Thyroid gland (tissue), 4 donors: ENCODE results near the gene FKBP1B. TPM values are rescaled to one million over a fixed set of nuclear protein-coding genes. Genes with fewer than 3 reads are reported as not detected.

ENCODE experiments used
- DNase-seq, 2 donors: peaks; one replicate each; pipeline ENCODE4 v3.0.0-alpha.2; 2019
- H3K27ac ChIP-seq, 3 donors: fragments of 200-600 bp; sonication (generic); 1 replicate in 2 of 3; 2 replicates in 1 of 3; pipeline ENCODE4 v1.5.1; 2016 to 2019; ENCODE audit warnings: mild to moderate bottlenecking in 1 of 3, moderate library complexity in 1 of 3
- H3K27me3 ChIP-seq: fragments of 200-600 bp; sonication (generic); one replicate; pipeline ENCODE4 v1.5.1; 2019
- H3K36me3 ChIP-seq, 2 donors: fragments of 200-600 bp; sonication (generic); one replicate each; pipeline ENCODE4 v1.5.1; 2016 to 2019
- H3K4me1 ChIP-seq, 2 donors: fragments of 200-600 bp; sonication (generic); one replicate each; pipeline ENCODE4 v1.5.1; 2017 to 2019
- H3K4me3 ChIP-seq, 3 donors: fragments of 200-600 bp; sonication (generic); replicated peaks in 1 of 3; 1 replicate in 2 of 3; 2 replicates in 1 of 3; pipeline ENCODE4 v1.5.1; 2016; ENCODE audit warnings: mild to moderate bottlenecking in 1 of 3
- H3K9me3 ChIP-seq: fragments of 200-600 bp; sonication (generic); one replicate; pipeline ENCODE4 v1.5.1; 2017
- POLR2A ChIP-seq, 2 donors: fragments of 450-650 bp; IDR thresholded peaks; one replicate each; pipeline ENCODE4 v1.6.1; 2017; ENCODE audit warnings: antibody characterized with exemption in 2 of 2, mild to moderate bottlenecking in 2 of 2, moderate library complexity in 1 of 2
- WGBS, 2 donors: methylation state at CpG; one replicate each; pipeline ENCODE4 v1.1.5; 2017; 5-methylcytosine and 5-hydroxymethylcytosine counted together
- intact Hi-C: fragments of 100-400 bp; cut with DNase I; formaldehyde crosslinking; loops from one replicate; pipeline ENCODE4 v1.15.1; 2023
- total RNA-seq, 4 donors: library from RNA; depleted of rRNA; stranded (reverse); fragments of >200 nt; gene quantifications; one replicate each; pipeline ENCODE4 v1.2.3, GENCODE V29; 2016
- TF ChIP-seq, protein P1 (sequence below), 6 experiments: fragments of 200-600 bp in 3 of 6; fragments of 450-650 bp in 3 of 6; sonication (generic) in 3 of 6; IDR thresholded peaks; one replicate each; pipeline ENCODE4 v1.5.1; 2016 to 2019; ENCODE audit warnings: antibody characterized with exemption in 6 of 6, mild to moderate bottlenecking in 2 of 6, inconsistent platforms in 1 of 6, moderate library complexity in 1 of 6

The FKBP1B gene
- total RNA-seq, 4 donors from 2014 or later, result 5.8 to 15.5 (median 6.4) TPM

DNA sequence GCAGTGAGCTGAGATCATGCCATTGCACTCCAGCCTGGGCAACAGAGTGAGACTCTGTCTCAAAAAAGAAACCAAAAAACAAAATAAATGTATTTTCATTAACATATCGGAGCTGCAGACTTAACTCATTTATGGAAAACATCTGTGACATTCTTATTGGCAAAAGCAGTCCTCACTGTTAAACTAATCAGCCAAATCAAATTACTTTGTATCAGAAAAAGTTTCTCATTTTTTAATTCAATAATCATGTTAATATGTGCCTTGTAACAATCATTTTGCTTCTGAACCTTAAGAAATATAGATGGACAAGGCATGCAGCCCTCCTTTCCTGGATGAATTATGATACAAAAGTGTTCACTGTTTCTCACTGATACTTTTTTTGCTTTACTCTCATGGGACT, 53.1 kb downstream of the FKBP1B start:
- TF ChIP-seq POLR2A (IDR thresholded peaks at IDR 0.05), result no peak
- TF ChIP-seq, protein P1, sequence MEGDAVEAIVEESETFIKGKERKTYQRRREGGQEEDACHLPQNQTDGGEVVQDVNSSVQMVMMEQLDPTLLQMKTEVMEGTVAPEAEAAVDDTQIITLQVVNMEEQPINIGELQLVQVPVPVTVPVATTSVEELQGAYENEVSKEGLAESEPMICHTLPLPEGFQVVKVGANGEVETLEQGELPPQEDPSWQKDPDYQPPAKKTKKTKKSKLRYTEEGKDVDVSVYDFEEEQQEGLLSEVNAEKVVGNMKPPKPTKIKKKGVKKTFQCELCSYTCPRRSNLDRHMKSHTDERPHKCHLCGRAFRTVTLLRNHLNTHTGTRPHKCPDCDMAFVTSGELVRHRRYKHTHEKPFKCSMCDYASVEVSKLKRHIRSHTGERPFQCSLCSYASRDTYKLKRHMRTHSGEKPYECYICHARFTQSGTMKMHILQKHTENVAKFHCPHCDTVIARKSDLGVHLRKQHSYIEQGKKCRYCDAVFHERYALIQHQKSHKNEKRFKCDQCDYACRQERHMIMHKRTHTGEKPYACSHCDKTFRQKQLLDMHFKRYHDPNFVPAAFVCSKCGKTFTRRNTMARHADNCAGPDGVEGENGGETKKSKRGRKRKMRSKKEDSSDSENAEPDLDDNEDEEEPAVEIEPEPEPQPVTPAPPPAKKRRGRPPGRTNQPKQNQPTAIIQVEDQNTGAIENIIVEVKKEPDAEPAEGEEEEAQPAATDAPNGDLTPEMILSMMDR (IDR thresholded peaks at IDR 0.05), result no peak
- intact Hi-C loops, result no loop called here
- Histone ChIP-seq H3K27ac (no peak overlapping the region), H3K36me3 (no peaks in the 10 kb centered on the region), H3K27me3 (no peaks in the 10 kb centered on the region), H3K4me3 (no peak overlapping the region), H3K4me1 (peaks cover 0 to 5% of the 10 kb centered on the region in 2 donors), H3K9me3 (no peaks in the 10 kb centered on the region)
- no peak for DNase-seq
- WGBS, 2 donors, result 91 to 95% methylated on average over 1 of the region's 1 CpG

- H3K36me3 ChIP-seq, result no peaks in the 10 kb centered on the region
- no peak for DNase-seq
- TF ChIP-seq, protein P1 (IDR thresholded peaks at IDR 0.05), result no peak
- no peak for TF ChIP-seq POLR2A (IDR thresholded peaks at IDR 0.05)
- H3K9me3 ChIP-seq, result no peaks in the 10 kb centered on the region
- no peak overlapping the region for H3K27ac ChIP-seq
- no peaks in the 10 kb centered on the region for H3K27me3 ChIP-seq
- no peak overlapping the region for H3K4me3 ChIP-seq
- intact Hi-C loops, result no loop called here
- WGBS, 2 donors, result 88 to 100% methylated on average over 2 to 5 of the region's 8 CpGs
- H3K4me1 ChIP-seq, result peaks cover 0 to 5% of the 10 kb centered on the region in 2 donors
Measured at GRCh38 chr2:24104110-24104650, 54.6 kb downstream of the FKBP1B start.

DNA sequence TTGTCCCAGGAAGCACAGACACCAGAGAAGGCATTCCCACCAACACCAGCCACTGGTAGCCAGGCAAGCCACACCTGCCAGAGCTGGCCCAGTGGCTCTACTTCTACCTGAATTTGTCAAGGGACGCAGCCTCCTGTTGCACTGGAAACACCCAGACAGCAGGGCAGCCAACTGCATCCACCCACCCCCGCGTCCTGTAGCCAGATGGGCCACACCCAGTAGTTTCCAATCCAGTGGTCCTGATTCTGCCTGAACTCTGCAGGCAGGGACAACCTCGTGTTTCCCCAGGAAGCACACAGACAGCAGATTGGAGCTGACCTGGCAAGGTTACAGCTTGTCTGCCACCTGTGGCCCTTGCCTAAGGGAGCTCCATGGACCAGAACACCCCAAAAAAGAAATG, 55.4 kb downstream of the FKBP1B start:
- H3K4me1 ChIP-seq, result peaks cover 0 to 5% of the 10 kb centered on the region in 2 donors
- H3K9me3 ChIP-seq, result no peaks in the 10 kb centered on the region
- TF ChIP-seq, protein P1 (IDR thresholded peaks at IDR 0.05), result no peak
- TF ChIP-seq POLR2A (IDR thresholded peaks at IDR 0.05), result no peak
- intact Hi-C loops, result no loop called here
- DNase-seq, result no peak
- no peaks in the 10 kb centered on the region for H3K27me3 ChIP-seq
- H3K27ac ChIP-seq, result no peak overlapping the region
- no peak overlapping the region for H3K4me3 ChIP-seq
- no peaks in the 10 kb centered on the region for H3K36me3 ChIP-seq
- 67 to 85% methylated on average over 1 to 4 of the region's 4 CpGs for WGBS, 2 donors

DNA sequence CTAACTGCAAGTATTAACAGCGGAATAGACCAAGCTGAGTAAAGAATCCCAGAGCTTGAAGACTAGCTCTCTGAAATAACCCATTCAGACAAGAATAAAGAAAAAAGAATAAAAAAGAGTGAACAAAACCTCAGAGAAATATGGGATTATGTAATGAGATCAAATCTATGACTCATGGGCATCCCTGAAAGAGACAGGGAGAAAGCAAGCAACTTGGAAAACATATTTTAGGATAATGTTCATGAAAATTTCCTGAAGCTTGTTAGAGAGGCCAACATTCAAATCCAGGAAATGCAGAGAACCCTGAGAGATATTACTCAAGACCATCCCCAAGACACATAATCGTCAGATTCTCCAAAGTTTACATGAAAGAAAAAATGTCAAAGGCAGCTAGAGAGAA, 56.3 kb downstream of the FKBP1B start:
- Histone ChIP-seq H3K27me3 (no peaks in the 10 kb centered on the region), H3K27ac (no peak overlapping the region), H3K36me3 (no peaks in the 10 kb centered on the region), H3K4me3 (no peak overlapping the region), H3K4me1 (peaks cover 0 to 5% of the 10 kb centered on the region in 2 donors), H3K9me3 (no peaks in the 10 kb centered on the region)
- intact Hi-C loops, result no loop called here
- no peak for DNase-seq
- WGBS, 2 donors, result 21 to 48% methylated on average over 2 of the region's 2 CpGs
- TF ChIP-seq, protein P1 (IDR thresholded peaks at IDR 0.05), result no peak
- no peak for TF ChIP-seq POLR2A (IDR thresholded peaks at IDR 0.05)

DNA sequence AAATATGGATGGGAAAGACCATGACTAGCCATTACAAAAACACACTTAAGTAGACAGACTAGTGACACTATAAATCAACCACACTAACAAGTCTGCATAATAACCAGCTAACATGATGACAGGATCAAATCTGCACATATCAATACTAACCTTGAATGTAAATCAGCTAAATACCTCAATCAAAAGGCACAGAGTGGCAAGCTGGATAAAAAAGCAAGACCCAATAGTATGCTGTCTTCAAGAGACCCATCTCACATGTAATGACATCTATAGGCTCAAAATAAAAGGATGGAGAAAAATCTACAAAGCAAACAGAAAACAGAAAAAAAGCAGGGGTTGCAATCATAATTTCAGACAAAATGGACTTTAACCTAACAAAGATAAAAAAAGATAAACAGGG, 57.2 kb downstream of the FKBP1B start:
- Histone ChIP-seq H3K9me3 (no peaks in the 10 kb centered on the region), H3K27me3 (no peaks in the 10 kb centered on the region), H3K4me1 (peaks cover 0 to 5% of the 10 kb centered on the region in 2 donors), H3K27ac (no peak overlapping the region), H3K4me3 (no peak overlapping the region), H3K36me3 (no peaks in the 10 kb centered on the region)
- TF ChIP-seq, protein P1 (IDR thresholded peaks at IDR 0.05), result no peak
- TF ChIP-seq POLR2A (IDR thresholded peaks at IDR 0.05), result no peak
- intact Hi-C loops, result no loop called here
- no peak for DNase-seq
